ENCODE results near the gene SMAD7.

- TF ChIP-seq CTCF (conservative IDR thresholded peaks at IDR 0.05; ENCODE audit: low read depth in 2 of 2) (peak in 1 of 2 experiments; percentile 42; a peak in 2 of 4 replicates), EZH2 (IDR thresholded peaks at IDR 0.05; ENCODE audit: low read depth, unreplicated experiment) (no peak), EZH2phosphoT487 (IDR thresholded peaks at IDR 0.05; ENCODE audit: unreplicated experiment) (no peak), POLR2AphosphoS5 (IDR thresholded peaks at IDR 0.05; ENCODE audit: low read depth) (no peak), STAT1 (IDR thresholded peaks at IDR 0.05; ENCODE audit: unreplicated experiment) (no peak)
- TF ChIP-seq, protein P1, sequence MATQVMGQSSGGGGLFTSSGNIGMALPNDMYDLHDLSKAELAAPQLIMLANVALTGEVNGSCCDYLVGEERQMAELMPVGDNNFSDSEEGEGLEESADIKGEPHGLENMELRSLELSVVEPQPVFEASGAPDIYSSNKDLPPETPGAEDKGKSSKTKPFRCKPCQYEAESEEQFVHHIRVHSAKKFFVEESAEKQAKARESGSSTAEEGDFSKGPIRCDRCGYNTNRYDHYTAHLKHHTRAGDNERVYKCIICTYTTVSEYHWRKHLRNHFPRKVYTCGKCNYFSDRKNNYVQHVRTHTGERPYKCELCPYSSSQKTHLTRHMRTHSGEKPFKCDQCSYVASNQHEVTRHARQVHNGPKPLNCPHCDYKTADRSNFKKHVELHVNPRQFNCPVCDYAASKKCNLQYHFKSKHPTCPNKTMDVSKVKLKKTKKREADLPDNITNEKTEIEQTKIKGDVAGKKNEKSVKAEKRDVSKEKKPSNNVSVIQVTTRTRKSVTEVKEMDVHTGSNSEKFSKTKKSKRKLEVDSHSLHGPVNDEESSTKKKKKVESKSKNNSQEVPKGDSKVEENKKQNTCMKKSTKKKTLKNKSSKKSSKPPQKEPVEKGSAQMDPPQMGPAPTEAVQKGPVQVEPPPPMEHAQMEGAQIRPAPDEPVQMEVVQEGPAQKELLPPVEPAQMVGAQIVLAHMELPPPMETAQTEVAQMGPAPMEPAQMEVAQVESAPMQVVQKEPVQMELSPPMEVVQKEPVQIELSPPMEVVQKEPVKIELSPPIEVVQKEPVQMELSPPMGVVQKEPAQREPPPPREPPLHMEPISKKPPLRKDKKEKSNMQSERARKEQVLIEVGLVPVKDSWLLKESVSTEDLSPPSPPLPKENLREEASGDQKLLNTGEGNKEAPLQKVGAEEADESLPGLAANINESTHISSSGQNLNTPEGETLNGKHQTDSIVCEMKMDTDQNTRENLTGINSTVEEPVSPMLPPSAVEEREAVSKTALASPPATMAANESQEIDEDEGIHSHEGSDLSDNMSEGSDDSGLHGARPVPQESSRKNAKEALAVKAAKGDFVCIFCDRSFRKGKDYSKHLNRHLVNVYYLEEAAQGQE (IDR thresholded peaks at IDR 0.05; ENCODE audit: unreplicated experiment) = no peak
Observed at GRCh38 chr18:48913201-48913600, 37.6 kb downstream of the SMAD7 start.
